Panc1 (cell line): Measurements from ENCODE around the gene KRT2. TPM values are rescaled to one million over a fixed set of nuclear protein-coding genes. Genes with fewer than 3 reads are reported as not detected.

ENCODE experiments used
- ATAC-seq: fragments of 200-7000 bp; cut with Tn5 transposase; 2 replicates; pipeline ENCODE4 v1.9.1; 2020; ENCODE audit warnings: mild to moderate bottlenecking, moderate library complexity
- BruUV-seq: library from RNA; stranded (reverse); fragments of 400-500 nt; replicated peaks from 2 replicates; lab custom pipeline; 2021; lab: Mats Ljungman, UMichigan
- CTCF ChIA-PET: fragments of 300-600 bp; sonication (Branson Sonifier 250); formaldehyde crosslinking; loops from one replicate; lab custom pipeline; 2022; ENCODE audit warnings: antibody characterized with exemption; lab: Charles Lee
- POLR2A ChIA-PET: fragments of 300-600 bp; sonication (Branson Sonifier 250); formaldehyde crosslinking; loops from one replicate; lab custom pipeline; 2022; ENCODE audit warnings: antibody characterized with exemption; lab: Charles Lee
- DNase-seq: peaks from one replicate; pipeline ENCODE4 v3.0.0-alpha.2; 2010; ENCODE audit warnings: low read depth, low spot score
- H3K27ac ChIP-seq: 2 replicates; pipeline ENCODE4 v1.5.1; 2011; ENCODE audit warnings: mild to moderate bottlenecking, low read length, inconsistent platforms
- H3K27me3 ChIP-seq: fragments of 200-500 bp; sonication (Bioruptor generic); 2 replicates; pipeline ENCODE4 v1.6.0; 2014; ENCODE audit warnings: low read length, inconsistent platforms; ENCODE audit not compliant: control insufficient read depth, insufficient read depth
- H3K36me3 ChIP-seq: fragments of 200-500 bp; sonication (Bioruptor generic); 2 replicates; pipeline ENCODE4 v1.5.1; 2014; ENCODE audit warnings: inconsistent platforms, mild to moderate bottlenecking, low read length, moderate library complexity; ENCODE audit not compliant: control insufficient read depth, insufficient read depth
- H3K4me1 ChIP-seq: 2 replicates; pipeline ENCODE4 v1.5.1; 2011; ENCODE audit warnings: inconsistent platforms, mild to moderate bottlenecking, low read length, moderate library complexity; ENCODE audit not compliant: control insufficient read depth, insufficient read depth
- H3K4me3 ChIP-seq, 2 experiments: 2 replicates each; pipeline ENCODE4 v1.5.1; 2011 to 2012; ENCODE audit warnings: low read depth in 2 of 2, low read length in 2 of 2, mild to moderate bottlenecking in 2 of 2, inconsistent platforms in 1 of 2, moderate library complexity in 1 of 2
- H3K9me3 ChIP-seq: fragments of 200-500 bp; sonication (Bioruptor generic); 2 replicates; pipeline ENCODE4 v1.5.1; 2014; ENCODE audit warnings: low read depth, mild to moderate bottlenecking, inconsistent platforms, low read length, moderate library complexity; ENCODE audit not compliant: control insufficient read depth, insufficient read depth
- CTCF ChIP-seq: fragments of 450-650 bp; IDR thresholded peaks from 2 replicates; pipeline ENCODE4 v1.5.1; 2017; ENCODE audit warnings: mild to moderate bottlenecking
- POLR2AphosphoS5 ChIP-seq: IDR thresholded peaks from 2 replicates; pipeline ENCODE4 v1.6.1; 2012; ENCODE audit warnings: mild to moderate bottlenecking, low read depth, low read length, moderate library complexity
- REST ChIP-seq, 2 experiments: IDR thresholded peaks; 2 replicates each; pipeline ENCODE4 v1.6.1; 2011 to 2012; ENCODE audit warnings: low read depth in 2 of 2, control low read depth in 1 of 2, low read length in 1 of 2, mild to moderate bottlenecking in 1 of 2, moderate library complexity in 1 of 2; ENCODE audit not compliant: insufficient read depth in 1 of 2
- SIN3A ChIP-seq: IDR thresholded peaks from 2 replicates; pipeline ENCODE4 v1.6.1; 2012; ENCODE audit warnings: low read depth, mild to moderate bottlenecking, low read length, moderate library complexity, borderline replicate concordance; ENCODE audit not compliant: insufficient read depth
- TCF7L2 ChIP-seq: IDR thresholded peaks from 2 replicates; pipeline ENCODE4 v1.6.1; 2011; ENCODE audit warnings: mild to moderate bottlenecking, low read depth, low read length, inconsistent platforms
- in situ Hi-C: cut with HindIII; loops from 2 replicates; pipeline ENCODE4 v1.10.0; 2016; ENCODE audit warnings: low sequenced_read_pairs, low pct_unique_long_range_greater_than_20kb
- intact Hi-C: fragments of 100-400 bp; cut with micrococcal nuclease; formaldehyde crosslinking; loops from one replicate; pipeline ENCODE4 v1.10.0; 2022; ENCODE audit not compliant: unreplicated experiment
- total RNA-seq: library from RNA; stranded (reverse); gene quantifications from one replicate; pipeline ENCODE4 v1.2.1, GENCODE V29; 2021; ENCODE audit not compliant: unreplicated experiment

The KRT2 gene
- total RNA-seq, 1 experiment from 2014 or later = 0.33 TPM

GRCh38 chr12:52689936-52690335 lies 37.9 kb upstream of the KRT2 start:
- no peaks in the 10 kb centered on the region for H3K9me3 ChIP-seq
- H3K4me3 ChIP-seq = no peak overlapping the region
- H3K27me3 ChIP-seq = peaks cover 27% of the 10 kb centered on the region
- ATAC-seq (no peak), DNase-seq (no peak)
- CTCF ChIA-PET = no interaction called here
- POLR2A ChIA-PET = no interaction called here
- H3K4me1 ChIP-seq = no peaks in the 10 kb centered on the region; the same call in 1 of the 2 replicates
- TF ChIP-seq SIN3A (no peak), CTCF (no peak), TCF7L2 (no peak), REST (IDR thresholded peaks at IDR 0.05; ENCODE audit: insufficient read depth in 1 of 2, low read depth in 2 of 2, low read length in 1 of 2) (no peak), POLR2AphosphoS5 (no peak)
- intact Hi-C loops (no loop called here), in situ Hi-C loops (no loop called here)
- no peak overlapping the region for H3K27ac ChIP-seq
- H3K36me3 ChIP-seq = no peaks in the 10 kb centered on the region
- no TSS peak for BruUV-seq

GRCh38 chr12:52689239-52689638 lies 37.2 kb upstream of the KRT2 start:
- Histone ChIP-seq H3K9me3 (no peaks in the 10 kb centered on the region), H3K4me1 (no peaks in the 10 kb centered on the region; the same call in 1 of the 2 replicates), H3K27ac (no peak overlapping the region), H3K4me3 (no peak overlapping the region), H3K27me3 (peaks cover 27% of the 10 kb centered on the region), H3K36me3 (no peaks in the 10 kb centered on the region)
- no peak for ATAC-seq
- DNase-seq = no peak
- intact Hi-C loops = no loop called here
- ChIA-PET CTCF (no interaction called here), POLR2A (no interaction called here)
- BruUV-seq = no TSS peak
- no peak for TF ChIP-seq TCF7L2
- TF ChIP-seq CTCF = no peak
- no peak for TF ChIP-seq REST (IDR thresholded peaks at IDR 0.05; ENCODE audit: insufficient read depth in 1 of 2, low read depth in 2 of 2, low read length in 1 of 2)
- no peak for TF ChIP-seq SIN3A
- no peak for TF ChIP-seq POLR2AphosphoS5
- in situ Hi-C loops = no loop called here
